GM12872 (cell line): ENCODE results near the gene FBH1.

Source experiments
- TF ChIP-seq, protein P1 (sequence below): IDR thresholded peaks from 3 replicates; pipeline ENCODE4 v1.5.1; 2011; ENCODE audit warnings: low read depth, mild to moderate bottlenecking, low read length, moderate library complexity; ENCODE audit not compliant: insufficient read depth

The FBH1 gene

GRCh38 chr10:5902511-5903274 lies 12.7 kb downstream of the FBH1 start:
- TF ChIP-seq, protein P1, sequence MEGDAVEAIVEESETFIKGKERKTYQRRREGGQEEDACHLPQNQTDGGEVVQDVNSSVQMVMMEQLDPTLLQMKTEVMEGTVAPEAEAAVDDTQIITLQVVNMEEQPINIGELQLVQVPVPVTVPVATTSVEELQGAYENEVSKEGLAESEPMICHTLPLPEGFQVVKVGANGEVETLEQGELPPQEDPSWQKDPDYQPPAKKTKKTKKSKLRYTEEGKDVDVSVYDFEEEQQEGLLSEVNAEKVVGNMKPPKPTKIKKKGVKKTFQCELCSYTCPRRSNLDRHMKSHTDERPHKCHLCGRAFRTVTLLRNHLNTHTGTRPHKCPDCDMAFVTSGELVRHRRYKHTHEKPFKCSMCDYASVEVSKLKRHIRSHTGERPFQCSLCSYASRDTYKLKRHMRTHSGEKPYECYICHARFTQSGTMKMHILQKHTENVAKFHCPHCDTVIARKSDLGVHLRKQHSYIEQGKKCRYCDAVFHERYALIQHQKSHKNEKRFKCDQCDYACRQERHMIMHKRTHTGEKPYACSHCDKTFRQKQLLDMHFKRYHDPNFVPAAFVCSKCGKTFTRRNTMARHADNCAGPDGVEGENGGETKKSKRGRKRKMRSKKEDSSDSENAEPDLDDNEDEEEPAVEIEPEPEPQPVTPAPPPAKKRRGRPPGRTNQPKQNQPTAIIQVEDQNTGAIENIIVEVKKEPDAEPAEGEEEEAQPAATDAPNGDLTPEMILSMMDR = no peak

DNA sequence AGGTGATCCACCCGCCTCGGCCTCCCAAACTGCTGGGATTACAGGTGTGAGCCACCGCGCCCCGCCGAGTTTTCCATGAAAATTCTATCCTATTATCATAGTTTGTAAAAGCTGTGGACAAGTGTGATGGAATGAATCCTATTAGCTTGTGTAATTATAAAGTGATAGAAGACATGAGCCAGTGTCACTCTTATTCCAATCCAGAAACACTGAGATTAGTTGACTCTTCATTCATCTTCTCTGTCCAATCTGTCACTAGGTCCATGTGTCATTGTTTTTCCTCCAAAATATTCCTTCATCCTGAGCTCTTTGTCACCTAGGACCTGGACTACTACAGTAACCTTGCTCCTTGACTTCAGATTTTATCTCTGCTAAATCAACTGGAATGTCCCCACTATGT lies 13.5 kb downstream of the FBH1 start:
- TF ChIP-seq, protein P1 = no peak

GRCh38 chr10:5904227-5904626 lies 14.2 kb downstream of the FBH1 start:
- TF ChIP-seq, protein P1 = no peak

DNA sequence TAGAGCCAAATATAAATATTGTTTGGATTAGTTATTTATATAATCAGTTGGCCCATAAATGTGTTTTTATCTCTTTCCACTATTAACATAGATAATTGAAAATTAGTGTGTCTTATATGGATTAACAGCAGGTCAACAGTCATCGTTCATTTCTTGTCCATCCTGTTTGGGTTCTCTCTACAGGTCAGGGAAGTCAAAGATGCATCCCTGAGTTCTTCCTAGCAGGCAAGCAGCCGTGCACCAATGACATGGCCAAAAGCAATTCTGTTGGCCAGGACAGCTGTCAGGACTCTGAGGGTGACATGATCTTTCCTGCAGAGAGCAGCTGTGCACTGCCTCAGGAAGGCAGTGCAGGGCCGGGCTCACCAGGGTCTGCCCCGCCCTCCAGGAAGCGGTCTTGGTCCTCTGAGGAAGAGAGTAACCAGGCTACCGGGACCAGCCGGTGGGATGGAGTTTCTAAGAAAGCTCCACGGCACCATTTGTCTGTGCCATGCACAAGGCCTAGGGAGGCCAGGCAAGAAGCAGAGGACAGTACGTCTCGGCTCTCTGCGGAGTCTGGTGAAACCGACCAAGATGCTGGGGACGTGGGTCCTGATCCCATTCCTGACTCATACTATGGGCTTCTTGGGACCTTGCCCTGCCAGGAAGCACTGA lies 15.9 kb downstream of the FBH1 start:
- TF ChIP-seq, protein P1 = no peak

DNA sequence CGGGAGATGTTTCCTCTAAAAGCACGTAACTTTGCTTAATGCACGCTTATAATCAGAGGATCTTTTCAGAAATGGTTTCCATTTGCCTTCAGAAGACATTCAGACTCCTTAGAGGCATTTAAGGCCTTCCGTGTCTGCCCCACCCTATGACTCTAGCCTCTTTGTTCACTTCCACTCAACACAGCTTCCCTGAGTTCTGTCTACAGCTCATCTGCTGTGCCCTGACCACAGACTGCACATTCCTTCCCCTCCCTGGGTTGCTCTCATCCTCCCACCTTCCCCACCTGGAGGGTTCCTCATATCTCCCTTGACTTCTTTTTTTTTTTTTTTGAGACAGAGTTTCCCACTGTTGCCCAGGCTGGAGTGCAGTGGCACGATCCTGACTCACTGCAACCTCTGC lies 16.6 kb downstream of the FBH1 start:
- TF ChIP-seq, protein P1 = no peak

GRCh38 chr10:5910323-5911100 lies 20.5 kb downstream of the FBH1 start:
- TF ChIP-seq, protein P1 = no peak

DNA sequence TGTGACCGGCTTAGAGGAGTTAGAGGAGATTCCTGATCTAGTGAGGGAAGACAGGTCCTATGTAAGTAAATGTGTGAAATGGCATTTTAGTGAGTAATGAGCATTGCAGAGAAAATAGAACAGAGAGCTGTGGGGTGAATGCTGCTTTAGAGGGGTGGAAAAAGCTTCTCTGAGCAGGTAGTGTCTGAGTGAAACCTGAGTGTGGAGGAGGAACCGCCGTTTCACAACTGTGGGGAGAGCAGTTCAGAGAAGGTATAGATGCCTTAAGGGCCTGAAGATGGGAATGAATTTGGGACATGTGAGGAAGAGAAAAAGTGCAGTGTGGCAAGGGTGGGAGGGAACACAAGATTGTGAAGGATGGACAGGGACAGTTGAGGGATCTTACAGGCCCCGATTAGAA lies 21.6 kb downstream of the FBH1 start:
- TF ChIP-seq, protein P1 = no peak
